Erythroblast (primary cell): ENCODE results near the gene DHPS.

Source experiments
- DNase-seq, 2 experiments: peaks; one replicate each; lab custom pipeline; 2025; lab: John Stamatoyannopoulos, UW
- GATA1 ChIP-seq: IDR thresholded peaks from 2 replicates; pipeline ENCODE4 v1.6.1; 2011; ENCODE audit warnings: low read depth, mild to moderate bottlenecking, control low read depth, low read length, moderate library complexity
- POLR2A ChIP-seq: IDR thresholded peaks from 2 replicates; pipeline ENCODE4 v1.6.1; 2011; ENCODE audit warnings: mild to moderate bottlenecking, low read length

The DHPS gene

DNA sequence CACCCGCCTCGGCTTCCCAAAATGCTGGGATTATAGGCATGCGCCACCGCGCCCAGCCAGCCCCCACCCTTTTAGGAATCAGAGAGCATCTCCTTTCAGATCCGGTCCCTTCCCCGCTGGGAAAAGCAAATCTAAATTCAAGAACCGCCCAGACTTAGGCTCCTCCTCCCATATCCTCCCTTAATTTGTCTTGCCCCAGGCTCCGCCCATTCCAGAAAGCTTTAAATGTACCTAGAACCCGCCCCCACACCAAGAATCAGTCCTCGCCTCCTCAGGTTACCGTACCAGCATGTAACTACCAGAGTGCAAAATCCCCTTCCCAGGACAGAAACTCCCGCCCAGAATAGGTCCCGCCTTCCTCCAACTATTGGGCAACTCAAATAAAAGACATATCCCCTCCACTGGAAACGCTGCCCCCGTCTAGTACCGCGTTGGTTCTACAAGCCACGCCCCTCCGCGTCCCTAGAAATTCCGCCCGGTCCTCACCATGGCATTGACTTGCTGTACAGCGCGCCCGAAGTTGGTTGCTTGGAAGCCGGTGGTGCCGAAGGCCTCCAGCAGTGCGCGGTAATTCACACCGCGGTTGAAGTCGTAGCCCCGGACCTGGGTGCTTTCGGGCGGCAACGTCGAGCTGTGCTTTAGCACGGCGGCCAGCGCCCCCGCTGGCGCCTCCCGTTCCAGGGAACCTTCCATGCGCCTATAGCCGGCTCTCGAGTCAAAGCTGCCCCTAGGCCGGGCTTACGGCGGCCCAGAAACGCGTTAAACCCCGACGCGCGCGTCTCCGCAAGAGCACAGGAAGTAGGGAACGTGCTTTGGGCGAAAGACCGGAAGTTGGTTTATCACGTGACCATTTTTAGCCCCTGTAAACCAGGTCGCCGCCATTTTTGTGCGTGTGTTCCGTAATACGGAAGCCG, at the start of gene DHPS:
Gene DHPS (minus strand): TSS at position 807 of the 914 bp plus-strand sequence. CDS start 114 bp downstream, at position 693.
- DNase-seq = peak; percentile 97 to 99
- peak; percentile 69 for TF ChIP-seq POLR2A
- no peak for TF ChIP-seq GATA1

DNA sequence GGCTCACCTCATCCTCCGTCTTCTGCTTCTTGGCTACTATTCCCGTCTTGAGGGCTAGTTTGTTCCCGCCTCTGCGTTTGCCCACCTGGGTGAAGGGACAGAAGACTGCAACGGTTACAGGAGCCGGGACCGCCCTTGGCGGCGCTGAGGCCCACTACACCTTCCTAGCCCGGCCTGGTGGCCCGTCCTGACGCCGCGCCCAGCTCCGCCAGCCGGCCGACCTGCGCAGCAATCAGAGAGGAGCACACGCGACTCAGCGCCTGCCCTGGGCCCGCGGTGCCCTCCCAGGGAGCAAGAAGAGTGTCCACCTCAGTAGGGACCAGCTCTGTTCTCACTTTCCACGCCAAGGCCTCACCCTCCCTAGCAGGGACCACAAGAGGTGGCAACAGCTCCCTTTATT, 49.7 kb upstream of the DHPS start:
- DNase-seq = no peak
- TF ChIP-seq GATA1 (no peak), POLR2A (no peak)

DNA sequence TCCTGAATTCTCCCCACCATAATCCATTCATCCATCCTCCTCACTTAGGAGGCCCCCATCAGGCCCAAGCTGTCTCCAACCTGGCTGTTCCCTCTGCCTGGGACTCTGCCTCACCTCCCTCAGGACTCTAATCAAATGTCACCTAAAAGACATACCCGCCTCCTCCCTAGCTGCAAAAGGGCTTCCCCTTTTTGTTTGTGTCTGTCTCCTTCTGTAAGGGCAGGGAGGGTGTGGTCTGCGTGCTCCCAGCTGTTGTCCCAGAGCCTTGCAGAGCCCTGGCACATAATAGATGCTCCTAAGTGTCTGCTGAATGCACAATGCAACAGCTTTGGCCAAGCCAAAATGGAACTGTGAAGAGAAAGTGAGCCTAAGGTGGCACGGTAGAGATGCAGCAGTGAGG, 48.4 kb upstream of the DHPS start:
- TF ChIP-seq POLR2A (no peak), GATA1 (no peak)
- DNase-seq = no peak

DNA sequence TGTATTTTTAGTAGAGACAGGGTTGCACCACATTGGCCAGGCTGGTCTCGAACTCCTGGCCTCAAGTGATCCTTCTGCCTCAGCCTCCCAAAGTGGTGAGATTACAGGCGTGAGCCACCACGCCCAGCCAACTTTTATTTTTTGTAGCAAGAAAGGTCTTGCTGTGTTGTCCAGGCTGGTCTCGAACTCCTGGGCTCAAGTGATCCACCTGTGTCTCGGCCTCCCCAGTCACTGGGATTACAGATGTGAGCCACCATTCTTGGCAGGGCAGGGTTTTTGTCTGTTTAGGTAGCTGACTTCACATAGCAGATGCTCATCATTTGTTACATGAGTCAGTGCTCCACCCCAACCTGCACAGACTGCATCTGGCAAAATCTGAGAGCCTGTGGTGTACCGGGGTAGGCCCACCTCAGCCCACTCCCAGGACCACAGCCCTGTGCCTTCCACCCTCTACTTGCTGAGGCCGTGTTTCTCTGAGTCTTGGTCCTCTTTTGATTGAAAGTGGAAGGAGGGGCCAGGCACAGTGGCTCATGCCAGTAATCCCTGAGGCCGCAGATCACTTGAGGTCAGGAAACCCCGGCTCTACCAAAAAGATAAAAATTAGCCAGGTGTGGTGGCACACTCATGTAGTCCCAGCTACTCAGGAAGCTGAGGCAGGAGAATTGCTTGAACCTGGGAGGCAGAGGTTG, 46.2 kb upstream of the DHPS start:
- no peak for DNase-seq
- no peak for TF ChIP-seq POLR2A
- TF ChIP-seq GATA1 = no peak

- TF ChIP-seq GATA1 (no peak), POLR2A (no peak)
- no peak for DNase-seq
These were observed 45.3 kb upstream of the DHPS start for GRCh38 chr19:12726988-12727316.

- DNase-seq = peak in 1 of 2 experiments; percentile 30
These were observed 43.9 kb upstream of the DHPS start for GRCh38 chr19:12725612-12726011.

GRCh38 chr19:12723641-12724426, 42.2 kb upstream of the DHPS start, which contains the start of gene TNPO2:
Gene TNPO2, minus strand, starts transcription at chr19:12723932. Its CDS starts 2,955 bp downstream, at chr19:12720977.
- no peak for TF ChIP-seq GATA1
- peak; percentile 56 for TF ChIP-seq POLR2A
- peak; percentile 76 to 83 for DNase-seq

DNA sequence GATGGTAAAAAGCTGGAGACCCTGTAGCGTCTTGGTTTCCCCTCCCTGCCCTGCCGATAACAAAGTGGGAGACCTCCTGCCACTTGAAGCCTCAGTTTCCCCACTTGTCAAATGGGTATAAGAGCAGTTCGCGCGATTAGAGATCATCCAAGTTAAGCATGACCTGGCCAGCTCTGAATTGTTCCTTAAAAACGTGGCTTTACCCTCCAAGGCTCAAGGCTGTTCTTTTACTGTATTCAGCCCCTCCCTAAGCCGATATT, 41.6 kb upstream of the DHPS start:
- TF ChIP-seq GATA1 (no peak), POLR2A (no peak)
- DNase-seq = peak; percentile 52 to 54

GRCh38 chr19:12722566-12723380, 41.1 kb upstream of the DHPS start:
- peak; percentile 76 for TF ChIP-seq POLR2A
- TF ChIP-seq GATA1 = no peak
- DNase-seq = peak; percentile 99

DNA sequence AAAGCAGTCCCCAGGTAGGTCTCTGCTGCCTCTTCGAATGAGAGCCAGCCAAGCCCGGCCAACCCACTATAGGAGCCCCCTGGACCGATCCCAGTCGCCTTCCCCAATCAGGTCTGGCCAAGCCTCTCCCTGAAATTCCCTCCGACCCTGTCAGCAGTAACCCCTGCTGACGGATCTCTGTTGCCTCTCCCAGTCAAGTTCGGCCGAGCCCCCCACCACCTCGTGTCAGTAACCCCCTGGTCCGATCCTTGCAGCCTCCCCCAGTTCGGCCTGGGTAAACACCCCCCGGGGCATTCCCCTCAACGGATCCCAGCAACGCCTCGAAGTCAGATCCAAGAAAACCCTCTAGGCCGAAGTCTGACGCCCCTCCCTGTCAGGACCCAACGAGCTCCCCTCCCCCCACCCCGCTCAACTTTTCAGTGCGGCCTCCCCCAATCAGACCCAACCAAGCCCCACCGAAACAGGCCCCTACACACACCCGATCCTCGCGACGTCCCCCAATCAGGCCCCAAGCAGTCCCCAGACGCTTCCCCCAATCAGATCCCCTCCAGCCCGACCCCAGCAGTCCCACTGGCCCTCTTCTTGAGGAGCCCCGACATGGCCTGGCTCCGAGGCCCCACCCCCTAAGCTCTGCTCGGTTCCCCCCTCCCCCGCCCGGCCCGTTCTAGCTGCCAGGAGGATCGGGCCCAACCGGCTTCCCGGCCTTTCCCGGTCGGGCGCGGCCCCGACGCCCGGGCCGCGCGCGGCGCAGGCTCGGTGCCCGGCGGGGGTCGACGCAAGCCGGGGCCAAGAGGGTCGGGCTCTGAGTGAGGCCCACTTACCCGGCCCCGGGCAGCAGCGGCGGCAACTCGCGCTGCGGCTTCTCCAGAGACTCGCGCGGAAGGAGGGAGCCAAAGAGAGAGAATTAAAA, 40.2 kb upstream of the DHPS start:
- TF ChIP-seq POLR2A (no peak), GATA1 (no peak)
- DNase-seq = peak; percentile 87 to 90

- DNase-seq = peak; percentile 52 to 60
- TF ChIP-seq GATA1 = no peak
- TF ChIP-seq POLR2A = no peak
These were observed 39.4 kb upstream of the DHPS start for GRCh38 chr19:12720851-12721655.
